SK-N-SH treated with all-trans-retinoic acid at 6 μM for 48 hours (cell line): ENCODE measurements around the gene LAMTOR1.

Experiments used
- CREB5 ChIP-seq: fragments of 250-450 bp; sonication (Bioruptor Pico); IDR thresholded peaks from 2 replicates; pipeline ENCODE4 v1.5.1; 2020; ENCODE audit warnings: low read depth, mild to moderate bottlenecking, moderate library complexity
- ISL1 ChIP-seq: fragments of 250-450 bp; sonication (Bioruptor Pico); IDR thresholded peaks from 2 replicates; pipeline ENCODE4 v2.1.2; 2022; ENCODE audit warnings: mild to moderate bottlenecking, moderate library complexity
- PATZ1 ChIP-seq: fragments of 250-450 bp; sonication (Bioruptor Pico); IDR thresholded peaks from 2 replicates; pipeline ENCODE4 v1.8.0; 2020; ENCODE audit warnings: mild to moderate bottlenecking, moderate library complexity, borderline replicate concordance
- PPARA ChIP-seq: fragments of 250-450 bp; sonication (Bioruptor Pico); IDR thresholded peaks from 2 replicates; pipeline ENCODE4 v1.5.0; 2020; ENCODE audit warnings: mild to moderate bottlenecking, borderline replicate concordance
- RARB ChIP-seq: fragments of 250-450 bp; sonication (Bioruptor Pico); IDR thresholded peaks from 2 replicates; pipeline ENCODE4 v1.8.0; 2021; ENCODE audit warnings: mild to moderate bottlenecking, moderate library complexity
- SNAI2 ChIP-seq: fragments of 250-450 bp; sonication (Bioruptor Pico); IDR thresholded peaks from 2 replicates; pipeline ENCODE4 v1.5.0; 2020; ENCODE audit warnings: mild to moderate bottlenecking, moderate library complexity
- TCF4 ChIP-seq: fragments of 250-450 bp; sonication (Bioruptor Pico); IDR thresholded peaks from 2 replicates; pipeline ENCODE4 v1.8.0; 2021; ENCODE audit warnings: mild to moderate bottlenecking, moderate library complexity, borderline replicate concordance
- TOX ChIP-seq: fragments of 250-450 bp; sonication (Bioruptor Pico); IDR thresholded peaks from 2 replicates; pipeline ENCODE4 v1.8.0; 2021; ENCODE audit warnings: mild to moderate bottlenecking, moderate library complexity, borderline replicate concordance
- TSHZ2 ChIP-seq: fragments of 250-450 bp; sonication (Bioruptor Pico); IDR thresholded peaks from 2 replicates; pipeline ENCODE4 v1.5.0; 2020; ENCODE audit warnings: mild to moderate bottlenecking, moderate library complexity
- ZC3H10 ChIP-seq: fragments of 250-450 bp; sonication (Bioruptor Pico); IDR thresholded peaks from 2 replicates; pipeline ENCODE4 v1.5.1; 2021; ENCODE audit warnings: mild to moderate bottlenecking, moderate library complexity
- ZFP30 ChIP-seq: fragments of 450-650 bp; formaldehyde crosslinking; IDR thresholded peaks from 2 replicates; pipeline ENCODE4 v1.5.0; 2022; ENCODE audit warnings: mild to moderate bottlenecking, moderate library complexity
- ZNF565 ChIP-seq: fragments of 450-650 bp; formaldehyde crosslinking; conservative IDR thresholded peaks from 2 replicates; pipeline ENCODE4 v1.5.0; 2020; ENCODE audit warnings: low read depth, mild to moderate bottlenecking, moderate library complexity
- TF ChIP-seq, protein P1 (sequence below): fragments of 250-450 bp; sonication (Bioruptor Pico); IDR thresholded peaks from 2 replicates; pipeline ENCODE4 v1.8.0; 2021; ENCODE audit warnings: low read depth, mild to moderate bottlenecking, moderate library complexity, borderline replicate concordance

DNA sequence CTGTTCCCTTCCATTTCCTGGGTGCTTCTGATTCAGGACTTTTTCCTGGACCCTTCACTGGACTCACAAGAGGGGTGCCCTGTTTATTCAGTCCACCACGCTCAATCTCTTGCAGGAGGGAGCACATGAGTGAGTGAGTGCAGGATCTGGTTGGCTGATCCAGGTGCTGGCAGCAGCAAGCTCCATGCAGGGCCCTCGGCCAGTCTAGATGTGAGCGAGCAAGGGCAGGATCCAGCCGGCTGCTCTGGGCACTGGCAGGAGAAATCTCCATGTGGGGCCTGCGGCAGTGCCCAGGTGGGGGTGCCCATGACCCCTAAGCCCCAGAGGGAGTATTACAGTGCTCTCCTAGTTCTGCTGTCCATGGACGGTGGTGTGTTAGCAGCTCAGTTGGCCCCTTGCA lies 20.9 kb upstream of the LAMTOR1 start:
- TF ChIP-seq TCF4, result no peak
- no peak for TF ChIP-seq RARB (CRISPR knock-in tag)
- TF ChIP-seq SNAI2 (CRISPR knock-in tag), result no peak
- TF ChIP-seq, protein P1, sequence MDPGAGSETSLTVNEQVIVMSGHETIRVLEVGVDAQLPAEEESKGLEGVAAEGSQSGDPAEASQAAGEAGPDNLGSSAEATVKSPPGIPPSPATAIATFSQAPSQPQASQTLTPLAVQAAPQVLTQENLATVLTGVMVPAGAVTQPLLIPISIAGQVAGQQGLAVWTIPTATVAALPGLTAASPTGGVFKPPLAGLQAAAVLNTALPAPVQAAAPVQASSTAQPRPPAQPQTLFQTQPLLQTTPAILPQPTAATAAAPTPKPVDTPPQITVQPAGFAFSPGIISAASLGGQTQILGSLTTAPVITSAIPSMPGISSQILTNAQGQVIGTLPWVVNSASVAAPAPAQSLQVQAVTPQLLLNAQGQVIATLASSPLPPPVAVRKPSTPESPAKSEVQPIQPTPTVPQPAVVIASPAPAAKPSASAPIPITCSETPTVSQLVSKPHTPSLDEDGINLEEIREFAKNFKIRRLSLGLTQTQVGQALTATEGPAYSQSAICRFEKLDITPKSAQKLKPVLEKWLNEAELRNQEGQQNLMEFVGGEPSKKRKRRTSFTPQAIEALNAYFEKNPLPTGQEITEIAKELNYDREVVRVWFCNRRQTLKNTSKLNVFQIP (CRISPR knock-in tag), result no peak
- no peak for TF ChIP-seq ZNF565 (CRISPR knock-in tag)
- no peak for TF ChIP-seq PATZ1 (CRISPR knock-in tag)
- TF ChIP-seq TOX (CRISPR knock-in tag), result no peak
- TF ChIP-seq TSHZ2 (CRISPR knock-in tag), result no peak
- TF ChIP-seq CREB5, result no peak
- no peak for TF ChIP-seq ISL1 (CRISPR knock-in tag)
- TF ChIP-seq PPARA (CRISPR knock-in tag), result no peak
- TF ChIP-seq ZC3H10, result no peak
- TF ChIP-seq ZFP30, result no peak
